BLaER1 treated with 17β-estradiol and CSF1 and Interleukin-3, amounts not matched to agents 10 nM and 100 nM (cell line): ENCODE measurements around the gene ZFP36L2.

Experiments
- H3K27ac ChIP-seq, 11 experiments: shearing (Covaris generic); formaldehyde crosslinking; 2 replicates each; pipeline ENCODE4 v1.8.1; 2022
- H3K27me3 ChIP-seq, 11 experiments: shearing (Covaris generic); formaldehyde crosslinking; 2 replicates each; pipeline ENCODE4 v1.8.1; 2022
- H3K36me3 ChIP-seq, 11 experiments: shearing (Covaris generic); formaldehyde crosslinking; 2 replicates each; pipeline ENCODE4 v1.8.1; 2022
- H3K4me1 ChIP-seq, 10 experiments: shearing (Covaris generic); formaldehyde crosslinking; 2 replicates each; pipeline ENCODE4 v1.8.1; 2022
- H3K4me2 ChIP-seq, 11 experiments: shearing (Covaris generic); formaldehyde crosslinking; 2 replicates each; pipeline ENCODE4 v1.8.1; 2022
- H3K4me3 ChIP-seq, 10 experiments: shearing (Covaris generic); formaldehyde crosslinking; 2 replicates each; pipeline ENCODE4 v1.8.1; 2022
- H3K9ac ChIP-seq, 11 experiments: shearing (Covaris generic); formaldehyde crosslinking; 2 replicates each; pipeline ENCODE4 v1.8.1; 2022
- H3K9me3 ChIP-seq, 11 experiments: shearing (Covaris generic); formaldehyde crosslinking; replicated peaks in 1 of 11; 2 replicates each; pipeline ENCODE4 v1.8.1; 2022
- H4K20me1 ChIP-seq, 11 experiments: shearing (Covaris generic); formaldehyde crosslinking; 2 replicates each; pipeline ENCODE4 v1.8.1; 2022
- Cebpa-rat ChIP-seq, 11 experiments: shearing (Covaris generic); IDR thresholded peaks; 2 replicates each; pipeline ENCODE4 v1.8.1; 2022

Gene ZFP36L2

GRCh38 chr2:43214253-43214652, 12.2 kb downstream of the ZFP36L2 start:
- Histone ChIP-seq H3K4me2 (peak overlapping the region; percentile 82 to 96 (median 91)), H3K9ac (peak overlapping the region in 9 of 11 experiments; percentile 0 to 86 (median 82); a peak in 14 of 22 replicates), H4K20me1 (no peaks in the 10 kb centered on the region), H3K4me1 (peaks cover 90 to 100% (median 98%) of the 10 kb centered on the region in 10 experiments), H3K27ac (peak overlapping the region in 10 of 11 experiments; percentile 34 to 100 (median 96); a peak in 19 of 22 replicates), H3K4me3 (no peak overlapping the region), H3K27me3 (no peaks in the 10 kb centered on the region), H3K36me3 (no peaks in the 10 kb centered on the region), H3K9me3 (no peaks in the 10 kb centered on the region)
- no peak for TF ChIP-seq Cebpa-rat (IDR thresholded peaks at IDR 0.05)

GRCh38 chr2:43212931-43213330, 13.5 kb downstream of the ZFP36L2 start:
- peak in 10 of 11 experiments; percentile 22 to 92 (median 88); a peak in 17 of 22 replicates for TF ChIP-seq Cebpa-rat (IDR thresholded peaks at IDR 0.05)
- H3K4me1 ChIP-seq, result peaks cover 81 to 100% (median 98%) of the 10 kb centered on the region in 10 experiments
- peak overlapping the region; percentile 82 to 96 (median 91) for H3K4me2 ChIP-seq
- H4K20me1 ChIP-seq, result no peaks in the 10 kb centered on the region
- peak overlapping the region; percentile 68 to 100 (median 95); a peak in 21 of 22 replicates for H3K27ac ChIP-seq
- H3K9me3 ChIP-seq, result no peaks in the 10 kb centered on the region
- peak overlapping the region in 2 of 10 experiments; percentile 16 to 17; a peak in 4 of 20 replicates for H3K4me3 ChIP-seq
- no peaks in the 10 kb centered on the region for H3K27me3 ChIP-seq
- no peaks in the 10 kb centered on the region for H3K36me3 ChIP-seq
- peak overlapping the region; percentile 37 to 86 (median 79); a peak in 21 of 22 replicates for H3K9ac ChIP-seq

- Histone ChIP-seq H4K20me1 (no peaks in the 10 kb centered on the region; a peak in 1 of 22 replicates), H3K9ac (peak overlapping the region; percentile 37 to 86 (median 79); a peak in 21 of 22 replicates), H3K4me3 (peak overlapping the region in 2 of 10 experiments; percentile 16 to 17; a peak in 3 of 20 replicates), H3K4me1 (peaks cover 75 to 100% (median 98%) of the 10 kb centered on the region in 10 experiments), H3K4me2 (peak overlapping the region; percentile 82 to 96 (median 91)), H3K27ac (peak overlapping the region; percentile 68 to 100 (median 95); a peak in 21 of 22 replicates), H3K9me3 (no peaks in the 10 kb centered on the region), H3K27me3 (no peaks in the 10 kb centered on the region), H3K36me3 (no peaks in the 10 kb centered on the region)
- TF ChIP-seq Cebpa-rat (IDR thresholded peaks at IDR 0.05), result no peak
Observed at GRCh38 chr2:43212216-43212835, 14.1 kb downstream of the ZFP36L2 start.

- Histone ChIP-seq H3K4me3 (peak overlapping the region in 3 of 10 experiments; percentile 1 to 38 (median 19); a peak in 1 of 20 replicates), H3K4me1 (peaks cover 68 to 98% (median 97%) of the 10 kb centered on the region in 10 experiments), H3K4me2 (peak overlapping the region; percentile 82 to 96 (median 91)), H3K9me3 (no peaks in the 10 kb centered on the region), H3K36me3 (no peaks in the 10 kb centered on the region), H3K9ac (peak overlapping the region; percentile 56 to 86 (median 82); a peak in 21 of 22 replicates), H3K27ac (peak overlapping the region; percentile 48 to 100 (median 95); a peak in 21 of 22 replicates), H3K27me3 (no peaks in the 10 kb centered on the region), H4K20me1 (no peaks in the 10 kb centered on the region; a peak in 1 of 22 replicates)
- peak in 8 of 11 experiments; percentile 45 to 90 (median 81); a peak in 14 of 22 replicates for TF ChIP-seq Cebpa-rat (IDR thresholded peaks at IDR 0.05)
Observed at GRCh38 chr2:43210467-43211303, 15.7 kb downstream of the ZFP36L2 start.

- peak overlapping the region; percentile 82 to 96 (median 91) for H3K4me2 ChIP-seq
- H4K20me1 ChIP-seq, result no peaks in the 10 kb centered on the region; a peak in 1 of 22 replicates
- H3K27me3 ChIP-seq, result no peaks in the 10 kb centered on the region
- H3K27ac ChIP-seq, result peak overlapping the region in 10 of 11 experiments; percentile 66 to 100 (median 96); a peak in 19 of 22 replicates
- peak overlapping the region; percentile 1 to 86 (median 82); a peak in 21 of 22 replicates for H3K9ac ChIP-seq
- H3K4me3 ChIP-seq, result peak overlapping the region in 3 of 10 experiments; percentile 1 to 38 (median 19); a peak in 1 of 20 replicates
- H3K36me3 ChIP-seq, result no peaks in the 10 kb centered on the region
- no peaks in the 10 kb centered on the region for H3K9me3 ChIP-seq
- peaks cover 62 to 98% (median 95%) of the 10 kb centered on the region in 10 experiments for H3K4me1 ChIP-seq
- no peak for TF ChIP-seq Cebpa-rat (IDR thresholded peaks at IDR 0.05)
Observed at GRCh38 chr2:43210125-43210466, 16.3 kb downstream of the ZFP36L2 start.

- Histone ChIP-seq H3K36me3 (no peaks in the 10 kb centered on the region), H3K9me3 (no peaks in the 10 kb centered on the region), H3K9ac (peak overlapping the region in 2 of 11 experiments; percentile 16 to 82; a peak in 5 of 22 replicates), H3K27ac (peak overlapping the region in 8 of 11 experiments; percentile 81 to 100 (median 98); a peak in 15 of 22 replicates), H3K4me3 (no peak overlapping the region), H4K20me1 (no peaks in the 10 kb centered on the region; a peak in 1 of 22 replicates), H3K27me3 (no peaks in the 10 kb centered on the region), H3K4me1 (peaks cover 57 to 98% (median 95%) of the 10 kb centered on the region in 10 experiments), H3K4me2 (peak overlapping the region; percentile 82 to 96 (median 91); a peak in 21 of 22 replicates)
- TF ChIP-seq Cebpa-rat (IDR thresholded peaks at IDR 0.05), result no peak
Observed at GRCh38 chr2:43209204-43209717, 17.1 kb downstream of the ZFP36L2 start.

GRCh38 chr2:43207553-43208300, 18.7 kb downstream of the ZFP36L2 start:
- Histone ChIP-seq H3K27ac (peak overlapping the region in 10 of 11 experiments; percentile 2 to 100 (median 72); a peak in 16 of 22 replicates), H3K4me3 (no peak overlapping the region), H3K4me2 (peak overlapping the region in 10 of 11 experiments; percentile 82 to 96 (median 91); a peak in 18 of 22 replicates), H3K4me1 (peaks cover 50 to 98% (median 95%) of the 10 kb centered on the region in 10 experiments), H3K27me3 (no peaks in the 10 kb centered on the region), H3K9ac (peak overlapping the region in 10 of 11 experiments; percentile 13 to 59 (median 52); a peak in 15 of 22 replicates), H3K9me3 (no peaks in the 10 kb centered on the region), H4K20me1 (no peaks in the 10 kb centered on the region; a peak in 1 of 22 replicates), H3K36me3 (no peaks in the 10 kb centered on the region)
- no peak for TF ChIP-seq Cebpa-rat (IDR thresholded peaks at IDR 0.05)

GRCh38 chr2:43206602-43207001, 19.8 kb downstream of the ZFP36L2 start:
- H3K9me3 ChIP-seq, result no peaks in the 10 kb centered on the region
- H3K36me3 ChIP-seq, result no peaks in the 10 kb centered on the region
- H3K27ac ChIP-seq, result peak overlapping the region in 1 of 11 experiments; percentile 32; a peak in 1 of 22 replicates
- H3K4me1 ChIP-seq, result peaks cover 42 to 98% (median 95%) of the 10 kb centered on the region in 10 experiments
- H3K4me2 ChIP-seq, result peak overlapping the region in 8 of 11 experiments; percentile 2 to 95 (median 31); a peak in 9 of 22 replicates
- H3K4me3 ChIP-seq, result no peak overlapping the region
- no peaks in the 10 kb centered on the region for H3K27me3 ChIP-seq
- TF ChIP-seq Cebpa-rat (IDR thresholded peaks at IDR 0.05), result no peak
- no peak overlapping the region for H3K9ac ChIP-seq
- no peaks in the 10 kb centered on the region; a peak in 1 of 22 replicates for H4K20me1 ChIP-seq
